T-helper 1 cell treated with Interleukin-12 subunit alpha and Interleukin-12 subunit beta and Interleukin-4 antibody, amounts not matched to agents 30 ng/mL and 1 ng/mL, for 36 hours (primary cell): Measurements from ENCODE around the gene DHTKD1. TPM values are rescaled to one million over a fixed set of nuclear protein-coding genes. Genes with fewer than 3 reads are reported as not detected.
"Not testable (repeated sequence)": the region's sequence is repeated elsewhere in the genome, so short reads cannot be mapped to it uniquely, and the experiment has no call there.

Experiments used
- intact Hi-C: fragments of 100-400 bp; cut with micrococcal nuclease; formaldehyde crosslinking; loops from one replicate; pipeline ENCODE4 v1.15.1; 2024
- total RNA-seq: library from RNA; stranded (reverse); gene quantifications from 2 replicates; pipeline ENCODE4 v1.2.3, GENCODE V29; 2022

DHTKD1 gene
- total RNA-seq, 1 donor from 2014 or later: 29.5 TPM

DNA sequence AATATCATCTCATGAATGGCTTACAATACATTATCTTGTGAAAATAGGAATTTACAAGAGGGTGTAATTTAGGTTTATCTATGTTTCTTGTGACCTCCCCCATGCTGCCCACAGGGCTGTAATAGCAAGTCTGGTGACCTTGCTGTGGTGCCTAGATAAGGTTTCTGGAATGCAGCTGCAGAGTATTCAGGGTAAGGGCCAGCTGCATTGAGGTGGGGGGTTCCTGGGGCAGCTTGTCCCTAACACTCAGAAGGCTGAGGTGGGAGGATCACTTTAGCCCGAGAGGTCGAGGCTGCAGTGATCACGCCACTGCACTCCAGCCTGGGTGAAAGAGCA lies 5.3 kb upstream of the DHTKD1 start:
- intact Hi-C loops: no loop called here

DNA sequence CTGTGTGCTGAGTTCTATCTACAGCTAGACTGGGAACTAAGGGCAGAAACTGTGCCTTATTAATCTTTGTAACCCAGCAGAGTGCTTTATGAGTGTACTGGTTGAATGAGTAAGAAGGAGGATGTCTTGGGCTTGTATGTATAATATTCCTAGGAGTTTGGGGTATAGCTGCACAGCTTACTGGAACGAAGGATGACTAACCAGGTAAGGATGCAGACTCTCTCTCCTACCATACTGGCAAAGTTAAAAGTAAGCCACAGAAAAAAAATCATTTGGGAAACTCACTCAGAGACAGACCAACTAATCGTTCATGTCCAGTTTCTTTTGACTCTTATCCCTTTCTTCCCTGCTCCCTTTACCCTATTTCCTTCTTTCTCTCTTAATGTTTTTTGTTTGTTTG lies 1.4 kb upstream of the DHTKD1 start:
- intact Hi-C loops: loop anchor here (5.0 kb wide), 2 partner anchors 285 to 1235 kb away; partner anchors contain the start of gene PHYH

DNA sequence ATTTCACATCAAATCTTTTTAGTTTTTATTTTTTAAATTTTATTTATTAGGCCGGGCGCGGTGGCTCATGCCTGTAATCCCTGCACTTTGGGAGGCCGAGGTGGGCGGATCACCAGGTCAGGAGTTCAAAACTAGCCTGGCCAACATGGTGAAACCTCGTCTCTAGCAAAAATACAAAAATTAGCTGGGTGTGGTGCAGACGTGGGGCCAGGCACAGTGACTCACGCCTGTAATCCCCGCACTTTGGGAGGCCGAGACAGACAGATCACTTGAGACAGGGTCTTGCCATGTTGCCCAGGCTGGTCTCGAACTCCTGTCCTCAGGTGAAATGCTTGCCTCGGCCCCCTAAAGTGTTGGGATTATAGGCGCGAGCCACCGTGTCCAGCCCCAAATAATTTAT lies 2.7 kb downstream of the DHTKD1 start:
- intact Hi-C loops: not testable (repeated sequence)

DNA sequence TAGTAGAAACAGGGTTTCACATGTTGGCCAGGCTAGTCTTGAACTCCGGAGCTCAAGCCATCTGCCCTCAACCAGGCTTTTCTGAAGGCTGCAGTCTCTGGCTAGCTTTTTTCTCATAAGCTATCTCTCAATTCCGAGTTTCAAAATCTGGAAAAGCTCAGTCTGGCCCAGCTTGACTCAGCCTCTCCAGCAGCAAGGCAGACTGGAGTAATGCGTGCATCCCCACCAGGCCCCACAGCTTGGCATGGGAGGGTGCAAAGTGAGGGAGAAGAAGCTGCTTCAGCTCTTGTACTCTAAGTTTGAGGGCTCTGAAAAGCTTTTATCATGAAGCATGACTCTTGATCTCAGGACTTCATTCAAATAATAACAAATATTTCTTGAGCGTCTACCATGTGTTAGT lies 4.8 kb downstream of the DHTKD1 start:
- intact Hi-C loops: no loop called here

DNA sequence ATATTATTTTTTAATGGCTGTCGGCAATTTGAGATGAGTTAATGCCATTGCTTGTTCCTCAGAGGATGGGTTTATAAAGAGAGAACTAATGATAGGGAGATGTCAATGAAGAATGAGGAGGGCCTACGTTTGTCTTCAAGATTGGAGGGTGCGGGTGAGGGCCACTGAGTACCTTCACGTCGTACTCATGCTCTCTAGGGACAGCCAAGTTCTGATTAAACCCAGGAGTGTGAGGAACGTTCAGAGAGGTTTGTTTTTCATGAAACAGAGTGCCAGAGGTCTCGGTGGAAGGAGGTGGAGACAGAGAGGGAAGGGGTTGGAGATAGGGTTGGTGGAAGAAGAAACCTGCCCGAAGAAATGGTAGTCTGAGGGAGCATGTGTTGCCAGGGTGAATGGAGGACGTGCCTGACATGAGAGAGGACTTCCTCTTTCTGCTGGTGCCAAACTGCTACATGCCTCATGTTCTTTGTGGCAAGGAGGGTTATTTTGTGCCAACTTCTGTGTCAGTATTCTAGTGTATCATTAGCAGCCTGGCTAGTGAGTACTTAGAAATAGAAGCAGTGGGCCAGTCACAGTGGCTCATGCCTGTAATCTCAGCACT lies 8.9 kb downstream of the DHTKD1 start:
- intact Hi-C loops: no loop called here

DNA sequence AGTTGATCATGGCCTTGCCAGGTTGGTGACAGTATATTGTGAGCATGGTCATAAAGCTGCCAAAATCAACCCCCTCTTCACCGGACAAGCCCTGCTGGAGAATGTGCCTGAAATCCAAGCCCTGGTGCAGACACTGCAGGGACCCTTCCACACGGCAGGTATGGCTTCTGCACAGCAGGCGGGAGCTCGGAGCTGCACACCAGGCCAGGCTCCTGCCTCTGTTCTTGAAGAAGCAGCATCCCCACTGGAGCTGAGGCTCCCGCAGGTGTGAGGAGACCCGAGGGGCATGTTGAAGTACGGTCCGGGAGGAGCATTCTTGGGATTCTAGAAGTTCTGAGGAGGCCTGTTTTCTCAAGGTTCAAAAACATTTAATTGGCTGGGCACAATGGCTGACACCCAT lies 12.7 kb downstream of the DHTKD1 start:
- intact Hi-C loops: no loop called here

DNA sequence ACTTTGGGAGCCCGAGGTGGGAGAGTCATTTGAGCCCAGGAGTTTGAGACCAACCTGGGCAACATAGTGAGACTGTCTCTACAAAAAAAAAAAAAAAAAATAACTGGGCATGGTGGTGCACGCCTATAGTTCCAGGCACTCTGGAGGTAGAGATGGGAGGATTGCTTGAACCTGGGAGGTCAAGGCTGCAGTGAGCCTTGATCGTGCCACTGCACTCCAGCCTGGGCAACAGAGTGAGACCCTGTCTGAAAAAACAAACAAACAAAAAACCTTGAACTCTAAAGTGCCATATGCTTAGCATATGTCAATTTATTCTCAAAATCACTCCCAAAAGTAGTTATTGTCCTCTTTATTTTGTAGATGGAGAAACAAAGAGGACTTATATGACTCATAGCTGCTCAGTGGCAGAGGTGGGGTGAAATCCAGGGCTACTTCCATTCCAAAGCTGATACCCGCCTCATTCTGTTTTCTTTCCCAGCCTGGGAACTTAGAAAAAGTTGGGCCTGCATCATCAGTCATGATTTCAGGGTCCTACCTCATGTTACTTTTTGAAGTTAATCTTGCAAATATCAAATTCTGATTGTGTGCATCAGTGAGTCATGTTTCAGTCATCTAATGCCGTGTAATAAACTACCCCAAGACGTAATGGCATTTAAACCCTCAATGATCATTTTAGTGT lies 13.3 kb downstream of the DHTKD1 start:
- intact Hi-C loops: no loop called here

DNA sequence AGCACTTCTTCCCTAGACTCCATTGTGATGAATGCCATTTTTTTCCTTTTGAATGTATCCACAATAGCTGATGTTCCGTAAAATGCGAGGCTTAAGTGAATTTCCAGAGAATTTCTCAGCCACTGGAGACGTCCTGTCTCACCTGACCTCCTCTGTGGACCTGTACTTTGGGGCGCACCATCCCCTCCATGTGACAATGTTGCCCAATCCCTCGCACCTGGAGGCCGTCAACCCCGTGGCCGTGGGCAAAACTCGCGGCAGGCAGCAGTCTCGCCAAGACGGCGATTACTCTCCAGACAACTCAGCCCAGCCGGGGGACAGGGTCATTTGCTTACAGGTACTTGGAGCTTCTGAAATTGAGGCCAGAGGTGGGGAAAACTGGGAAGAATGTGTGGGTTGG lies 20.2 kb downstream of the DHTKD1 start:
- intact Hi-C loops: no loop called here

DNA sequence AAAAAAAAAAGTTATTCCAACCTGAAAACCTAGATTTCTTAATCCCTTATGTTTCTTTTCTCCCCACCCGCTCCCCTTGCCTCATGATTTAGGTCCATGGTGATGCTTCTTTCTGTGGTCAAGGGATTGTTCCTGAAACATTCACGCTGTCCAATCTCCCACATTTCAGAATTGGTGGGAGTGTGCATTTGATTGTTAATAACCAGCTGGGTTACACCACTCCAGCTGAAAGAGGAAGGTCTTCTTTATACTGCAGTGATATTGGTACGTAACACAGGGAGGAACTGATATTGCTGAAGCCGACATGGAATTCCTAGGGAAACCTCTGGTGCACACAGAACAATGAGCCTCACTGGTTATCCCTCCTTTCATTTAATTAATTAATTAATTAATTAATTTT lies 22.7 kb downstream of the DHTKD1 start:
- intact Hi-C loops: no loop called here

DNA sequence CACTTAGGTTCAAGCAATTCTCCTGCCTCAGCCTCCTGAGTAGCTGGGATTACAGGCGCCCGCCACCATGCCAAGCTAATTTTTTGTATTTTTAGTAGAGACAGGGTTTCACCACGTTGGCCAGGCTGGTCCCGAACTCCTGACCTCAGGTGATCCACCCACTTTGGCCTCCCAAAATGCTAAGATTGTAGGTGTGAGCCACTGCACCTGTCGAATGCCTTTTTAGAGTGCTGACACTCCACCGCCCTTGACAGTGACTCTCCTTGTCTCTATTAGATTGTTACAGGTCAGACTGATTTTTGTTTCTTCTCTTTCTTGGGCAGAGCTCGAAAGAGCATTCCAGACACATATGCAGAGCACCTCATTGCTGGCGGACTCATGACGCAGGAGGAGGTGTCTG lies 28.6 kb downstream of the DHTKD1 start:
- intact Hi-C loops: not testable (repeated sequence)

DNA sequence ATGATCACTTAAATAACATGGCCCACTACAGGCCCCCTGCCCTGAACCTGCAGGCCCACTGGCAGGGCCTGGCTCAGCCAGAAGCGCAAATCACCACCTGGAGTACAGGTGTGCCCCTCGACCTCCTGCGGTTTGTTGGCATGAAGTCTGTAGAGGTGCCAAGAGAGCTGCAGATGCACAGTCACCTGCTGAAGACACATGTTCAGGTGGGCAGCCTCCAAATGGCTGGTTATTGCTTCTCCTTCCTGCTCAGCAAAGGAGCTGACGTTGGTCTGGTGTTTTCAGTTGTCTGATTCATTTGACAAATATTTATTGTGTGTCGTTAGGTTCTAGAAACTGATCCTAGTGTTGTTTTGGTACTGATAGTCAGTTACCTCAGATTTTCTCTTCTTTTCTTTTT lies 29.0 kb downstream of the DHTKD1 start:
- intact Hi-C loops: no loop called here

DNA sequence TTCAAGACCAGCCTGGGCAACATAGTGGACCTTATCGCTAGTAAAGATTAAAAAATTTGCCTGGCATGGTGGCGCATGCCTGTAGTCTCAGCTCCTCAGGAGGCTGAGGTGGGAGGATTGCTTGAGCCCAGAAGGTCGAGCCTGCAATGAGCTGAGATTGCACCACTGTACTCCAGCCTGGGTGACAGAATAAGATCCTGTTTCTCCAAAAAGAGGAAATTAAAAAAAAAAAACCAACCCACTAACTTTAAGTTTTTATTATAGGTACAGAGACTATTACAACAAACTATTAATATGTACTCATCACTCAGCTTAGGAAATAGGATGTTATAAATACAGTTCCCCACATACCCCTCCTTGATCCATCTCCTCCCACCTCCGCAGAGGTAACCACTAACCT lies 30.2 kb downstream of the DHTKD1 start:
- intact Hi-C loops: no loop called here

DNA sequence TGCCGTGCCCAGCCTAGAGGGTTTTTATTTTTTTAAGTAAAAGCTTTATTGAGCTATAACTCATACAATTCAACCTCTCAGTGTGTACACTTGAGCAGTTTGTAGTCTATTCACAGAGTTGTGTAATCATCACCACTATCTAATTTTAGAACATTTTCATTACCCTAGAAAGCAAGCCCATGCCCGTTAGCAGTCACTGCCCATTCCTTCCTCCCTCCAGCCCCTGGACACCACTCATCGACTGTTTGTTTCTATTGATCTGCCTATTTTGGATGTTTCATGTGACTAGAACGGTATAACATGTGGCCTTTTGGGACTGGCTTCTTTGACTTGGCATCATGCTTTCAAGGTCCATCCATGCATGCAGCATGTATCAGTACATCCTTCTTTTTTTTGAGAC lies 35.0 kb downstream of the DHTKD1 start:
- intact Hi-C loops: no loop called here

DNA sequence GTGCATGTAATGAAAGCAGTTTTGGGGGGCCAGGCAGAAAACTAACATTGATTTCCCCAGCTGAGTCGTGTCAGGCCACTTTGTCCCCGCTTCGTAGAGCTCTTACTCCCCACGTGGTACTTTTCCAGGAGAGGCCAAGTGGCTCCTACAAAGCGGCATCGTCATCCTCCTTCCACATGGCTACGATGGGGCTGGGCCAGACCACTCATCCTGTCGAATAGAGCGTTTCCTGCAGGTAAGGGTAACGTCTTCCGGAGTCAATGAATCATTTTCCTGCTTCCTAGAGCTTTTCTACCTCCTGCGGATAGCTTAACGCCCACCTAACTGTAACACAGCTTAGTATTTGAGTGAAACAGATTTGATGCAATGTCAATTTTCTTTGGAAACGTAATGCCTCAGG lies 39.0 kb downstream of the DHTKD1 start:
- intact Hi-C loops: no loop called here

DNA sequence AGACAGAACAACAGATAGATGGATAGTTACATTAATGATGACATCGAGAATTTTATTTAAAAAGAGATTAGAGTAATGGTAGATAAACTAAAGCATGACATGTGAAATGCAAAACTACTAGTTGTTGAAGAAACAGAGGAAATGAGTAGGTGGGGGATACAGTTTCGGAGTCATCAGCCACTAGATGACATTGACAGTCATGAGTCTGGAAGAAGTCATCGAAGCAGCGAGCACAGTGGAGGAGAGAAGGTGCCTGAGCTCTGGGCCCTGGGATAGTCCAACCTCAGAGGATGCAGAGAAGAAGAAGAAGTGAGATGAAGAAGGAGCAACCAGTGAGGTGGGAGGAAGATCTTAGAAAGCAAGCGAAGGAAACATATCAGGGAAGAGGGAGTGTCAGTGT lies 40.5 kb downstream of the DHTKD1 start:
- intact Hi-C loops: no loop called here

DNA sequence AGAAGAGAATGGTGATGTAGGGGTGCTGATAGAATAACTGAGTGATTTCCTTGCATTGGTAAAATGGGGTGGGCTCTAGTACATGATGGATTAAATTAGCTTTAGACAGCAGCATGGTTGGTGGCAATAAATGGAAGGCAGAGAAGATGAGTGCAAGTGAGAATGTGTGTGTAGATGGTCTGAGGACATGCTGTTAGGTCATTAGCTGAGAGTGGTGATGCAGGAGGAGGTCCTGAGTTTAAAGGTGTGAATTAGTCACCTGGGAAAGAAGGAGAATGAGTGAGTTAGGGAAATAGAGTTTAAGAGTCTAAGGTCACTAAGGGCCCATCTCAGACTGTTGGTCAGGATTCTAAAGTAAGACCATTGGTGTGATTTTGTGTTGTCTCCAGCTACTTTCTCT lies 42.8 kb downstream of the DHTKD1 start:
- intact Hi-C loops: no loop called here

DNA sequence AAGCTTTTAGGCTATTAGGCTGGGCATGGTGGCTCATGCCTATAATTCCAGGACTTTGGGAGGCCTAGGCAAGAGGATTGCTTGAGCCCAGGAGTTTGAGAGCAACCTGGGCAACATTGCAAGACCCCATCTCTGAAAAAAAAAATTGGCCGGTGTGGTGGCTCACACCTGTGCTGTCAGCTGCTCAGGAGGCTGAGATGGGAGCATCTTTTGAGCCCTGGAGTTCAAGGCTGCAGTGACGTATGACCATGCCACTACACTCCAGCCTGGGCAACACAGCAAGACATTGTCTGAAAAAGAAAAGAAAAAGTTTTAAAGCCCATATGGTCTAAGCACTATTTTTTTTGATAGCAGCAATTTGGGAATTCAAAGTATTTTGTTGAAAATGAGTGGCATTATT lies 44.9 kb downstream of the DHTKD1 start:
- intact Hi-C loops: loop anchor here (1.0 kb wide), 1 partner anchor 45 kb away; the partner anchor contains the start of gene DHTKD1

DNA sequence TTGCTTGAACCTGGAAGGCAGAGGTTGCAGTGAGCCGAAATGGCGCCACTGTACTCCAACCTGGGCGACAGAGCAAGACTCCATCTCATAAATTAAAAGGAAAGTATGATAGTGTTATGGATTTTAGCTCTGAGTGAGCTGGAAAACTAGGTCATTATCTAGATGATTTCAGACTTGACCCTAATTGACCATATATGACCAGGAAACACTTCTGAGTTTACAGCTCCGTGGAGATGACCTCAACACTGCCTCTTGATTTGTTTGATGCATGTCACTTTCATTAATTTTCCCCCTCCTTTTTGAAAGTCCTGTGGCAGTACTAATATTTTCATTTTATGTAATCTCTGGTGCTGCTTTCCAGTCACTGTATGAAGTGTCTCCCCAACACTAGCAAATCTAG lies 52.9 kb downstream of the DHTKD1 start:
- intact Hi-C loops: loop anchor here (1.0 to 10.0 kb wide), 13 partner anchors 9 to 977 kb away; partner anchors contain the start of genes CAMK1D, DHTKD1, NUDT5 and UPF2

DNA sequence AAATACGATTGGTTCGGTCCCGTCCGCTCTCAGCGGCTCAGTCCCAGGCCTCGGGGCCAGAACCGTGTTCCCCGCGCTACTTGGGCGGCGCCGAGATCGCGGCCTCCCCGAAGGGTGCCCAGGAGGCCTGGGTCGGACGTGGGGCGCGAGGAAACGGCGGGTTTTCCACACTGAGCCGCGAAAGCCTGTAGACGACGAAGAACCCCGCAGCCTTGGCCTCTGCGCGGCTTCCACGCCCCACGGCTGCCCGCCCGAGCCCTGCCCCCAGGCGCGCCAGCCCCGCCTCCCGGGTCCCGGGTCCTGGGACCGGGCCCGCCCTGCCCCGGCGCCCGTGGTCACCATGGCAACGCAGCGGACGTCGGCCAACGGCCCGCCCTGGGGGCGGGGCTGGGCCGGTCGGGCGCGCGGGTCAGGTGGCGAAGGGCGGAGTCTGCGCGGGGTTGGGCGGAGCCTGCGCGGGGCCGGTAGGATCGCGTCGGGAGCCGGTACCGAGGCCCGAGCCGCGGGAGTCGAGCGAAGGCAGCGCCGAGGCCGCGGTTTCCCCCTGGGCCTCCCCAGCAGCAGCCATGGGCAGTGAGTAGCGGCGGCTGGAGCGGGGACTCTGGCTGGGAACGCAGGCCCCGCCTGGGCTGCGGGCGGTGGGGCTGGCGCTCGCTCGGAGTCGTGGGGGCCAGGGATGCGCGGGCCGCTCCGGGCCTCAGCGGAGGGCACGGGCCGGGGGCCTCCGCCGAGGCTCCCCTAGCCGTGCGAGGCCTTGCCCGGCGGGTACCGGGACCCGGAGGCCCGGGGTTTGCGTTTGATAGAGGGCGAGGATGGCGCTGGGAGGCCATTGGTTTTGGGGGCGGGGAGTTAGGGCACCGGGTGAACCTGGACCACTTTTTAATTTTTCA lies 60.7 kb downstream of the DHTKD1 start, which contains the start of gene SEC61A2:
TSS of gene SEC61A2 (plus strand) at position 456 of the 890 bp plus-strand sequence. CDS start at position 567, 111 bp downstream.
- intact Hi-C loops: loop anchor here (1.0 to 10.0 kb wide), 10 partner anchors 7 to 1173 kb away; partner anchors contain the start of genes DHTKD1, NUDT5, OPTN and USP6NL

DNA sequence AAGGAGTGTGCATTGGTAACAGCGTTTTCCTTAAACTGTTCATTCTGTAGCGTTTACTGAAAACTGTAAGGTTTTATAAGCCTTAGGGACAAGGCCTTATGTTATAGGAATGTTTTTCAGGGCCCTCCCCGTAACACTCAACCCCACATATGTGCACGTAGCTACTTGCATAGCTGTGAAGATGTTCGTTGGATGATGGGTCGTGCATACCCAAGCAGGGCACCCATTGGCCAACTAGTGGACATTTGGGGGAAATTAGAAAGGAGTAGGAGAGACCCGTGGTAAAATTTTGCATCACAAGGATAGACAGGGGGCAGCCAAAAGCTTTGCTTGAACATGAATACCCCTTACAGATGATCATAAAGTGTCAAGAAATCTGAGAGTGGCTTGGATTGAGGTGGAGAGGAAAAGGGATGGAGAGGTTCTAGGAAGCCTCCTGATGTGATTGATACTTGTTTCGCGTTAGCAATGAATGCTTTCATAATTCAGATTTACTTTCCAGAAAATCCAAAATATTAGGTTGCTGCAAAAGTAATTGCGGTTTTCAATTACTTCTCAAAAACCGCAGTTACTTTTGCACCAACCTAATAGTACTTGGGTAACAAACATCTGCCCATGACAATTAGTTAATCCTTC lies 61.6 kb downstream of the DHTKD1 start:
- intact Hi-C loops: loop anchor here (1.0 to 2.0 kb wide), 2 partner anchors 8 to 970 kb away; partner anchors contain the start of gene OPTN

DNA sequence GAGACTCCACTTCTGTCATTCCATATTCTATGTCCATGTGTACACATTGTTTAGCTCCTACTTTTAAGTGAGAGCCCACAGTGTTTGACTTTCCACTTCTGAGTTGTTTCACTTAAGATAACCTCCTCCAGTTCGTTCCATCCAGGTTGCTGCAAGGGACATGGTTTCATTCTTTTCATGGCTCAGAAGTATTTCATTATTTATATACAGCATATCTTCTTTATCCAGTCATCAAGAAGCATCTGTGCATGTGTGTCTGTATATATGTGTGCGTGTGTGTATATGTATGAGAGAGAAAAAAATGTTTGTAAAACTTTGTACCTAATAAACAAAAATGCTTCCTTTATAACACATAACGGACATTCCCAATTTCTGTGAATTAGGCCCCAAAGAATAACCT lies 66.9 kb downstream of the DHTKD1 start:
- intact Hi-C loops: no loop called here
